Stimulated activated CD4-positive, alpha-beta T cell treated with anti-CD3 and anti-CD28 coated beads, Interleukin-4, amount 100 ng/mL, for 4 hours (primary cell): ENCODE data around the gene DYNLT3.

ENCODE experiments used
- DNase-seq, 2 experiments: peaks; one replicate each; pipeline ENCODE4 v3.0.0-alpha.2; 2020

Gene DYNLT3

DNA sequence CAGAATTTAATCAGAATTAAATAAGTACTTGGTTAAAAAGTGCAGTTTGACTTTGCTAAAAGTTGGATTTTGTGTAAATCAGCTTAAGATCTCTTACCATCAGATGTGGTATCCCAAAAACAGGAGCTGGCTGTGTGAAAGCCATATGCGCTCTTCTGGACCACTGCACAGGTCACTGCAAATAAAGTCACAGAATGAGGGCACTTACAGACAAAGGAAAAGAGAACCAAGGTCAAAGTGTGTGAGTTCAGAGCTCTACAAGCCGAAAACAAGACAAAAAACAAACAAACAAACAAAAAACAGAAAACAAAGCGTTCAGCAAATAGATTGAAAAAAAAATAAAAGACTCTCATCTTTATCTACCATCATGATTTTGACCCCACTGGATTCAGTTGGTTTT lies 6.4 kb downstream of the DYNLT3 start:
- no peak for DNase-seq

DNA sequence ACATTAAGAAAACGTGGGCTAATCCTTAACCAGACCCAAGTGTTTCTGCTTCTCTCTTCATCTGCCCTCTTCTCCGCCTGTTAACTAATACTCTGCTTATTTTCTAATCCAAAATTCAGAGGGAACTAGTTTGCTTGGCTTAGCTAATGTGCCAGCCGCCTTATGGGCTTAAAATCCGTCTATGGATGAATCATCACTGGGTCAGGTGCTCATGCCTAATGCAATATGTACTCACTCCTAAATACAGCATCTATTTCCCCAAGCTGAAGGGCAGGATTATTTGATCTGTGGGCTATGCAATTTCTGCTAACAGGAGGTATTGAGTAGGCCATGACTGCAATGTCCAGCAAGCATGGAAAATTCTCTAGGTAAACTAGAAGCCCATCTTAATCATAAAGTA lies 12.4 kb downstream of the DYNLT3 start:
- DNase-seq: no peak

DNA sequence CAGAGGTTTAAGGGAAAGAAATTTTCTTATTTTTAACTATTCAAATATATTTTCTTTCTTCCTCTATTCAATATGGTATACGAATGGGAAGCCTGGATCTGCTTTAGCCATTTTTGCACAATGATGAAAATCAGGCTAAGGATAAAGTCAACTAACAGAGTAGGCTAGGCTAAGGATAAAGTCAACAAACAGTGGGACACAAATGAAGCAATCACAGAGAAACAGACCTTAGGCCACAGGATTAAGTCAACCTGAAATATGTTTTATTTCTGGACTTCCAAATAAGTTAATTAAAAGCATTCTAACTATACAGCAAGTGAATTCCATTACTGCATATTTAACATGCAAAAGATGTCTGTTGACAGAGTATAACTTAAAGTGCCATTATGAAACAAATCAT lies 17.0 kb downstream of the DYNLT3 start:
- no peak for DNase-seq

DNA sequence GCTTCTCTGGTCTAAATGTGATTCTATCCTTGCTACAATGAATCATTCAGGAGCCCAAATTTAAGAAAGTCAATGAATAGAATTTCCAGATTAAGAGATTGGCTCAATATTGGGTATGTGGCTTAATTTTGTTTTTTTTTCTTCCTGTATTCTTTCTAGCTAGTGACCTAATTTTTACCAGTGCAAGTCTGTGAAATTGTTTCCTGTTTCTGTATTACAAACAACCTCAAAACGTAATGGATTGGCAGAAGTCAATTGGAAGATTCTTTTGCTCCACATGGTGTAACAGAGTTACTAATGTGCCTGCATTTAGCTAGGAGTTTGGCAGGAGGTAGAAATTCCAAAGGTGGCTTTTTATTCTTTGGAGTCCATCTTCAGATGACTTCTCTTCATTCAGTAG lies 17.6 kb downstream of the DYNLT3 start:
- DNase-seq: no peak

DNA sequence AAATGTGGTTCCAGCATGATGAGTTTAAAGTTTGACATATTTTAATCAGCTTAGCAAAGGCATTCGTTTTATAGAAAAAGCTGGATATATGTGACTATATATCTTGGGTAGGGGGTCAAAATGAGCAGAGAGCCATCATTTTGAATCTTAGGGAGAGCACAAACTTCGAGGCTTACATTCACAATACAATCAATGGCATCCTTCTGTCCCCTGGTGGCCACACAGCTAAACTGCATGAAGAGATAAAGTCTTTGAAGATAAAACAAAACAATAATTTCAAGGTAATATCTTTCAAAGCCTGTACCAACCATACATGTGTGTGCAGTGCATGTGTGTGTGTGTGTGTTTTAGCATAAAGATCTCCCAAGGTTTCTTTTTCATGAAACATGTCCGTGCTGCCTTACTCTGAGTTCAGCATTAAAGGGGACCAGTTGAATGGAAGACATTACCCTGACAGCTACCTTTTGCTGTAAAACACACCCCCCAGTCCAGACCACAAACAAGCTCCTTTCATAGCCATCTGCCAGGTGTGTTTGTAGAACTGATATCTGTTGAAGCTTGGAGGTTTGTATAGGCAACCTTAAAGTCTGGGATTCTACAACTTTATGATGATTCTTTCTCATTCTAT lies 22.0 kb downstream of the DYNLT3 start:
- DNase-seq: peak; percentile 19 to 28

DNA sequence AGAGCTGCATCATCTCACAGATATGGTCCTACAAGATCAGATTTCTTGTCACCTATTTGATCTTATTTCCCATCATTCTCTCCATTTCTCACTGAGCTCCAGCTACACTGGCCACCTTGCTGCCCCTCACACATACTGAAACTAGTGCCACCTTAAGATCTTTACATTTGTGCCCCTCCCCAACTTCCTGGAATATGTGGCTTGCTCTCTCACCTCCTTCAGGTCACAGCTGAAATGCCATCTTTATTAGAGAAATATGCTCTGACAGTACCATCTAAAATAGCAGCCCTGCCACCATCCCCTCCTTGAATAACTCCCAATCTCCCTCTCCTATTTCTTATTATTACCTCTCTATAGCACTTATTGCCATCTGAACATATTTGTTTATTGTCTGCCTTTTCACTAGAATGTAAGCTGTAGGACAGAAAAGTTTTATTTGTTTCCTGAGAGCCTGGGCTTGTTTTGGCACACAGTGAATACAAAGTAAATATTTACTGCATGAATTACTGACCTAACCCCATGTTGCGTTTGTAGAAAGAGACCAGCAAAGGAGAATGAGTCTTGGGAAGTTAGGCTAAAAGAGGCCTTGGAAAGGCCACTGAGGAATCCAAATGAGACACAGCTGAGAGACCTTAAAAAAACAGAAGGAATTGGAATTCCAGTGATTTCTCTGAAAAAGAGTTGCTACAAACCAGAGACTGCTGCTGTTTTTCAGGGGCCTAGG lies 22.7 kb downstream of the DYNLT3 start:
- no peak for DNase-seq

DNA sequence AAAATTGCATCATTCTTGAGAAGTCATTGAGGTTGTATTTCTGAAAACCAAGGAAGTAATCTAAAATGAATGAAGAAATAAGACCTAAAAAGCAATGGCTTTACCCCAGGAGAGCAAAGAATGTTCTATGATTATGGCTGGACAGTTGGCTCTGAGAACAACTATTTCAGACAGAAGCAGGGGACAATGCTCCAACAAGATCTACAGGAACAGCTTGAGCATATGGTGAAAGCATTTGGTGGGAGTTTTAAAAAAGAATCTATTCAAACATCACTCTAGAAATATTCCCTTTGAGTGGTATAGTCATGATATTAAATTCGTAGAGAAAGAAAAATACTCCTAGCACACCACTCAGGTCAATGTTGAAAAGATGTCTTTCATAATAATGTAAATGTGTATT lies 26.7 kb downstream of the DYNLT3 start:
- DNase-seq: no peak

DNA sequence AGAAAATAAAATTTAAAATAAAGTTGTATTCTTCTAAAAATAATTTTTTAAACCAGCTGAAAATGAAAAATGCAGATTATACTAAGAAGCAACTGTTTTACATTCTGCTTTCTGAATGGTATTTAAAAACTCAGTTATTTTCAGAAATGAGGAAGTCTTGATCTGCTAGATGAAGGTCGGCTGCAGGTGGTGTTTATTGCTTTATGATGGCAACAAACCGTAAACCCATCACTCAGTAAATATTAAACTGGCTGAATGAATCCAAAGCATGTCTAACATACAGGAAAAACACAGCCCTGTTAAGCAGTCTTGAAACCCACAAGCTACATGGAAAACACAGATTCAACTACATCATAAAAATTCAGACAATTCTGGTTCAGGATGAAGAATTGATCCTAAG lies 29.3 kb downstream of the DYNLT3 start:
- DNase-seq: no peak

DNA sequence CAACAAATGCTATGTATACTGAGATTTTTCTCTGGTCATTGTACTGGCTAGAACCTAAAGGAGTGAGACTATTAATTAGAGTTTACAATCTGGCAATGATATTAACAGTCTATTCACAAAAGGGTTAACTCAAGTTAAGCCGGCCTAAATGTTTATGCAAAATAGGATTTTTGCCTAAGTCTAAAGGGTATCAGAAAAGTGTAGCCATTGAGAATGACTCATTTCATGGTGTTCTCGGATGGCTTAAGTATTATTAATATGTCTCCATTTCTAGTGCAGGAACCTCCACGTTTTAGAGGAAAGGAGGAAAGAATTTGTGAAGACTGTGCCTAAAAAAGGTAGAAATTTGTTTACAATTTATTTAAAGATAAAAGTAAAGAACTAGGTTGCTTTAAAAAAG lies 29.8 kb downstream of the DYNLT3 start:
- no peak for DNase-seq

DNA sequence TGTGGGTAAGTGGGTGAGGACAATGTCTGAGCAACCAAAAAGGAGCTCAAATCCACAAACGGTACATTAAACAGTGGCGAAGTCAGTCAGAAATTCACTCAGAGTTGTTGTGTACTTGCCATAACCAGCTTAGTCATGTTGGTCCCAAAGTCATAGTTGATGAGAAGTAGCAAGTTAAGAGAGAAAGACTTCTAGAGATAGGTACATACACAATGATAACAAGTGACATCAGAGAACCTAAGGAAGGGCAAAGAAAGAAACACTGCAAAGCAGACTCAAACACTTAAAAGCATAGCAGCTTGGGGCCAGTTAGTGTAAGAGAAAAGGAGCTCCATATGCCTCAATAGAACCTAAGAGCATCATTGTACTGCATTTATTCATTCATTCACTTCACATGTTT lies 30.2 kb downstream of the DYNLT3 start:
- DNase-seq: no peak

DNA sequence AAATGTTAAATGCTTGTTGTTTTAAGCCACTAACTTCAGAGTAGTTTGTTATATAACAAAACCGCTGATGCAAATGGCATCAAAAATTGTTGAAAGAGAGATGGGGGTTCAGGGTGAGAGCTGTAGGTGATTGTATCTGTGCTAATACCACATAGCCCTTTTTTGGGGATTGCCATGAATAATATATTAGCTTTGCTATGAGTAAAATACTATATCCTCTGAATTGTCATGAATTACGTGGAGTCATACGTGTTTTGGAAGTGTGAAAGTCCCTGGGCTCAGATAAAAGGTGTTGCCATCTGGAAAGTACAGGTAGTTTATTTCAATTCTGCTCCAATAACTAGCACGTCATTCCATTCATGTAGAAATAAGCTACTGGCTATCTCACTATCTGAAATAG lies 30.6 kb downstream of the DYNLT3 start:
- no peak for DNase-seq

DNA sequence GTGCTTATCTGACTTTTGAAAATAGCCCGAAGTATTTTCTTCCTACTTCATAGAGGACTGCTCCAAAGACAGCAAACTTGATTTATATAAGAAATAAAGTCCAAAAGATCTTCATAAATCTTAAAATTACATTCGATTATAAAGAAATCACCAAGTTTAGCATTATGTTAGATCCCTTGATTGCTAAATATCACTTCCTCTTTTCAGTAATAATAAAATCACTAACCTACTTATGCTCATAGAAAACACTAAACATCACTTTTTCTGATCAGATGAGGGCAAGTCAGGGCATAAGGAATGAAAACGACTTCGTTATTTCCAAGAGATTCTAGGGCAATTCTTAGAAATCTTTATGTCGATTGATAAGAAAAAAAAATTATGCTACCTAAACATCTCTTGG lies 32.0 kb downstream of the DYNLT3 start:
- DNase-seq: no peak

DNA sequence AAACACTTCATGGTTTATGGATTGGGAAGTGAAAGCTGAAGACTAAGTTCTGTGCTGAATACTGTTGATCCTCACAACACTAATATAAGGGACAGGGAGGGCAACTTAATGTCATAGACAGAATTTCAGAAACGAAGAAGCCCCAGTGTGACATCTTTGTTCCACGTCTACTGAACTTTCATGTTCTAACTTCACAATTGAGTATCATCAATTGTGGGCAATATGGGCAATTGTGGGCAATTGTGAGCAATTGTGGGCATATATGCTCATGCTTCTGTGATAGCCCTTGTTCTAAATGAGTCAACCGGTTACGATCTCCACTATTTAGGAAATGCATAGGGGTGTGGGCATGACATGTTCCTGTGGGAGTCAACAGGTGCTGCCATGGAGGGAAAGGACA lies 33.8 kb downstream of the DYNLT3 start:
- DNase-seq: no peak

DNA sequence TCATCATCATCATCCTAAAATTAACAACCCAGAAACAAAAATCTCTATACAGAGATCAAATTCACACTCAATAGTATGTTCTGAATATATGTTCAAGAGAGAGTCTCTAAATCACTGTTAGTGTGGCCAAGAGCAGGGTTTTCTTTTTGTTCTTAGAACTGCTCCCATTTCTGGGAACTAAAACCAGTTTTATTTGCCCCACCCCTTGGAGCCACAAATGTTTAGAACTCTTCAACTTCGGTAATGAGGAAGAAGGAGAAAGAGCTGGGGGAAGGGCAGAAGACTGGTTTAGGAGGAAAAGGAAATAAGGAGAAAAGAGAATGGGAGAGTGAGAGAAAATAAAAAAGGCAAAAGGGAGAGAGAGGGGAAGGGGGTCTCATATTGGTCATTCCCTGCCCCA lies 35.3 kb downstream of the DYNLT3 start:
- no peak for DNase-seq

DNA sequence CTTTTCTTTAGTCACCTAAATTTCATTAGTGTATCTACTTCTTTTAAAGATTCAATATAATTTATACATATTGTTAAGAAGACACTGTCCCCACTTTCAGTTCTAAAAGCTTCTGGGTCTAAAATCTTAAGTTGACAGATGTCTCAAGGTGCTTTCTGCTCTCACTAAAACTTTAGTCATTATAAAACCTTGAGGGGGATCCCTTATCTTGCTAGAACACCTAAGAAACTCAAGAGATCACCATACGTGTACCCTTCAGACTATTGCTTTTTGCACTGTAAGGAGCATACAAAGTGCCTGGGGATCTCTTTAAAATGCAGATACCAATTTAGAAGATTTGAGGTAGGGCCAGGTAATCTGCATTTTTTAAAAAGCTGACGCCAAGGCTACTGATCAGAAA lies 37.4 kb downstream of the DYNLT3 start:
- no peak for DNase-seq

DNA sequence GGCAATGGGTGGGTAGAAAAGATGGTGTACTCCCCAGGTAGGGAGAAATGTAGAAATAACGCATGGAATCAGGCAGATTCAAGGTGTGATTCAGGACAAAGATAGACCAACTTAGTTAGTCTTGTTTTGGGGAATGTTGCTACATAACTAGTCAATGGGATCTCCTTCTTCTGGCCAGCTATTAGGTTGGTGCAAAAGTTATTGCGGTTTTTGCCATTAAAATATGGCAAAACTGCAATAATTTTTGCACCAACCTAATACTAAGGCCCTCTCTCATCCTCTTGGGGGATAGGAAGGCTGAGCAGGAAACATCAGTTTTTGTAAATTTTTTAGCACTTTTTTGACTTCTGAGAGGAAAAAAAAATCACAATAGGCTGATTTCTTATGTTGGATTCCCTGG lies 44.3 kb downstream of the DYNLT3 start:
- no peak for DNase-seq

DNA sequence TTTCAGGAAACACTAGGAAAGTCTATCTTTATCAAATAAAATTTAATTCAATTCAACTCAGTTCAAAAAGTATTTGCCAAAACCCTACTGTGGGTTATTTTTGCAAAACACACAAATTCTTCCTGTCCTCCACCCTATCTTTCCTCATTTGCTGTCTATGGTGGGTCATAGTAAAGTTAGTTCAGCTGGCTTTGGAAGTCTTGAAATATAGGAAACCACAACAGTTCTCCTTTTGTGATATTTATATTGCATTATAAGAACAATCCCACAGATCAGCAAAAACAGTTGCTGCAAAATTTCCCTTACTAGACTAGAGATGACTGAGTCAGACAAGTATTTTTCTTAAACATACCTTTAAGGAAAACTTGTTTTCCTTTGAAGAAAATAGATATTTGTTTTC lies 45.3 kb downstream of the DYNLT3 start:
- no peak for DNase-seq

DNA sequence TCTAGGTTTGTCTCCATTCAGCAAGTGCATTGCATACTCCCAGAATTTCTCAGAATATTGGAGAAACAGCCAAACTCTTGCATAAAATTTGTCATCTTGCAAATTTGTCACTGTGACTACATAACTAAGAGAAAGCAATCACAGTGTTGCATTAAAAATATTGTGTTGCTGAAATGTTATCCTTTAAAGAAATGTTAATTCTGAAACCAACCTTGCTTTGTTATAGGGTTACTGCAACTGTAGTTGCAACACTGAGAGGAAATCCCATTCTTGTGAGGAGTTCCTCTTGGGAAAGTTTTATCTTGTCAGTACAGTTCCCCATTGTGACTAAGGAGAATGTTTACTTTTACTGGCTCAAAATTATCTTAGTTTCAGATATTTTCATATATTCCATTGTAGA lies 46.7 kb downstream of the DYNLT3 start:
- DNase-seq: no peak

DNA sequence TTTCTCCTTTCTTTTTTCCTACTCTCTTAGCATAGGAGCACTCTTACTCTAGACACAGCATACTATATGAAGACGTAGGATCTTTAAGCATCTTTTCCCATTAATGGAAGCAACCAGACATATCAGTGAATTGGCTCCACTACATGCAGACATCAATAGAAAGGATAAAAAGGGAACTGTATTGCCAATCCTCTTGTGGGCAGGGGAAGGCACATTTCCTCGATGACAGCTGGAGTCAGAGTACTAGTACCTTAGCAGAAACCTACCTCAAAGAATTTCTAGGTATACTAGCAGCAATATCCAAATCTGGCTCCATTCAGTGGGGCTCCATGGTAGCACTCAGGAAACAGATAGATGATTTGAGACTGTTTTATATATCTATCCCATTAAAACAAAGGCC lies 47.4 kb downstream of the DYNLT3 start:
- no peak for DNase-seq

DNA sequence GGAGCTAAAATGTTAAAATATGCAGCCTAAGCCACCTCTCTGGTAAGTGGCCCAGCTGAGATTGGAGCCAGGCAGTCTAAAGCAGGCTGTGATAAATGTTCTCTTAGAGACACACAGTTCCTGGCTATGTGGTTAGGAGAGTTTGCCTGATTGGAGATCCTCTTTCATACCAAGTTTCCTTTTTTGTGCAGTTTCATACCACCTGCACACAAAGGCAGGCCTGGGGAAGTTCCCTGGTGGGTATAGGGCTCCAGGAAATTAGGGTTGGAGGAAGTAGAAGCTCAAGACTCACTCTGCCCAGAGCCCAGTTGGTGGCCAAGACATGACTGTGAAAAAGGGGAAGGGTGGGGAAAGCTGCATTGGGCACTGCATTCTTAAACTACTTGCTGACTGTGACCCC lies 50.6 kb downstream of the DYNLT3 start:
- no peak for DNase-seq

DNA sequence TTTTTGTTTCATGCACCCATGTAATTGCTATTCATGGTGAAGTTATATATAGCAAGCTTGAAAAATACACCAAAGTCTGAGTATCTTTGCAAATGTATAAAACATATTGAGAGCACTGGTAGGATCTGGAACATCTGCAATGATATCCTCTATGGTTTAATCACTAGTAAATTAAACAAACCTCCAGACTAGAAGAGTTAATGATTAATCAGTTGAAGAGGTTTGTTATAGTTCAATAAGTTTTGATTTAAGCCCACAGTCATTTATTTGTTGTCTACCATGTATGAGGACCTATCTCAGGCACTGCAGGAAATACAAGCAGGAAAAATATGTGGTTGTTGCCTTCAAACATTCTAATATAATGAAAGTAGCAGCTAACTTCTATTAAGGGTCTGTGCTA lies 51.1 kb downstream of the DYNLT3 start:
- no peak for DNase-seq
